Sigmoid colon (tissue), 7 donors: ENCODE data around the gene CPN2. TPM values are rescaled to one million over a fixed set of nuclear protein-coding genes. Genes with fewer than 3 reads are reported as not detected.

Experiments used
- DNase-seq: peaks from one replicate; pipeline ENCODE4 v3.0.0-alpha.2; 2019
- H3K27ac ChIP-seq, 4 donors: fragments of 200-600 bp; sonication (generic); one replicate each; pipeline ENCODE4 v1.5.1; 2016 to 2019; ENCODE audit warnings: mild to moderate bottlenecking in 1 of 4
- H3K27me3 ChIP-seq, 3 donors: fragments of 200-600 bp; sonication (generic); one replicate each; pipeline ENCODE4 v1.5.1; 2019; ENCODE audit warnings: mild to moderate bottlenecking in 1 of 3
- H3K36me3 ChIP-seq, 4 donors: fragments of 200-600 bp; sonication (generic); one replicate each; pipeline ENCODE4 v1.5.1; 2016 to 2019
- H3K4me1 ChIP-seq, 4 donors: fragments of 200-600 bp; sonication (generic); one replicate each; pipeline ENCODE4 v1.5.1; 2017 to 2019
- H3K4me3 ChIP-seq, 4 donors: fragments of 200-600 bp; sonication (generic); one replicate each; pipeline ENCODE4 v1.5.1; 2017 to 2019; ENCODE audit warnings: mild to moderate bottlenecking in 2 of 4, moderate library complexity in 1 of 4
- H3K9me3 ChIP-seq, 4 donors: fragments of 200-600 bp in 3 of 4; sonication (generic) in 3 of 4; one replicate each; pipeline versions ENCODE4 v1.5.1 to v1.6.1; 2013 to 2019
- CTCF ChIP-seq, 4 experiments: fragments of 450-650 bp in 3 of 4; fragments of 200-600 bp in 1 of 4; IDR thresholded peaks; one replicate each; pipeline ENCODE4 v1.5.1; 2016 to 2019; ENCODE audit warnings: antibody characterized with exemption in 4 of 4, mild to moderate bottlenecking in 3 of 4, moderate library complexity in 2 of 4
- EP300 ChIP-seq, 4 donors: sonication (generic); formaldehyde crosslinking; IDR thresholded peaks; one replicate each; pipeline ENCODE4 v1.6.1; 2017; ENCODE audit warnings: antibody characterized with exemption in 4 of 4
- POLR2A ChIP-seq, 2 donors: fragments of 450-650 bp; IDR thresholded peaks; one replicate each; pipeline ENCODE4 v1.6.1; 2016; ENCODE audit warnings: antibody characterized with exemption in 2 of 2, mild to moderate bottlenecking in 2 of 2, moderate library complexity in 2 of 2
- POLR2AphosphoS5 ChIP-seq, 4 donors: sonication (generic); formaldehyde crosslinking; IDR thresholded peaks; one replicate each; pipeline ENCODE4 v1.6.1; 2017; ENCODE audit warnings: antibody characterized with exemption in 4 of 4
- WGBS, 2 donors: extraction: QIAGEN DNeasy Blood & Tissue Kit; methylation state at CpG; one replicate each; pipeline ENCODE4 v1.1.7; 2013; 5-methylcytosine and 5-hydroxymethylcytosine counted together
- intact Hi-C: fragments of 100-400 bp; cut with DNase I; formaldehyde crosslinking; loops from one replicate; pipeline ENCODE4 v1.15.1; 2023
- polyA plus RNA-seq, 3 donors: library from polyadenylated mRNA; stranded (reverse); fragments of 200-250 nt; gene quantifications; one replicate each; pipeline ENCODE4 v1.2.3, GENCODE V29; 2013
- total RNA-seq, 4 donors: library from RNA; depleted of rRNA; stranded (reverse); fragments of >200 nt; gene quantifications; one replicate each; pipeline ENCODE4 v1.1.0, GENCODE V29; 2016
- donor health status: healthy with polysubstance abuse.
- donor health status: Bipolar disorder and iron deficiency.
- donor health status: healthy.

Gene CPN2
- total and polyA plus RNA-seq, 7 donors: 0.01 TPM; not detected in 6

- H3K36me3 ChIP-seq: no peaks in the 10 kb centered on the region
- TF ChIP-seq CTCF (IDR thresholded peaks at IDR 0.05): peak in 1 of 4 experiments; percentile 17
- TF ChIP-seq EP300 (IDR thresholded peaks at IDR 0.05): no peak
- TF ChIP-seq POLR2A (IDR thresholded peaks at IDR 0.05): no peak
- peak in 3 of 4 donors; percentile 49 to 65 (median 54) for TF ChIP-seq POLR2AphosphoS5 (IDR thresholded peaks at IDR 0.05)
- intact Hi-C loops: no loop called here
- no peaks in the 10 kb centered on the region for H3K27me3 ChIP-seq
- peak; percentile 96 for DNase-seq
- peak overlapping the region; percentile 77 to 87 (median 81) for H3K27ac ChIP-seq
- no peaks in the 10 kb centered on the region for H3K9me3 ChIP-seq
- H3K4me1 ChIP-seq: peaks cover 0 to 26% (median 25%) of the 10 kb centered on the region in 4 donors
- WGBS, 2 donors: 73 to 87% methylated on average over 13 of the region's 13 CpGs
- H3K4me3 ChIP-seq: no peak overlapping the region
Observed at GRCh38 chr3:194300382-194300758, 50.8 kb downstream of the CPN2 start.

GRCh38 chr3:194298331-194299227 is 52.5 kb downstream of the CPN2 start:
- Histone ChIP-seq H3K27ac (peak overlapping the region in 2 of 4 donors; percentile 42 to 72), H3K4me1 (peaks cover 0 to 26% (median 25%) of the 10 kb centered on the region in 4 donors), H3K9me3 (no peaks in the 10 kb centered on the region), H3K27me3 (no peaks in the 10 kb centered on the region), H3K4me3 (no peak overlapping the region), H3K36me3 (no peaks in the 10 kb centered on the region)
- TF ChIP-seq POLR2AphosphoS5 (IDR thresholded peaks at IDR 0.05) (no peak), POLR2A (IDR thresholded peaks at IDR 0.05) (no peak), CTCF (IDR thresholded peaks at IDR 0.05) (no peak), EP300 (IDR thresholded peaks at IDR 0.05) (no peak)
- 85 to 90% methylated on average over 19 of the region's 19 CpGs for WGBS, 2 donors
- intact Hi-C loops: no loop called here
- DNase-seq: peak; percentile 65

GRCh38 chr3:194296454-194297263 is 54.5 kb downstream of the CPN2 start:
- TF ChIP-seq CTCF (IDR thresholded peaks at IDR 0.05) (no peak), EP300 (IDR thresholded peaks at IDR 0.05) (no peak), POLR2A (IDR thresholded peaks at IDR 0.05) (no peak), POLR2AphosphoS5 (IDR thresholded peaks at IDR 0.05) (peak; percentile 14 to 67 (median 39))
- intact Hi-C loops: no loop called here
- Histone ChIP-seq H3K27ac (peak overlapping the region; percentile 60 to 72 (median 66)), H3K36me3 (no peaks in the 10 kb centered on the region), H3K27me3 (no peaks in the 10 kb centered on the region), H3K4me1 (peaks cover 0 to 26% (median 25%) of the 10 kb centered on the region in 4 donors), H3K9me3 (no peaks in the 10 kb centered on the region), H3K4me3 (peak overlapping the region in 3 of 4 donors; percentile 25 to 34 (median 26))
- 8 to 35% methylated on average over 47 of the region's 47 CpGs for WGBS, 2 donors
- DNase-seq: peak; percentile 68

- no peaks in the 10 kb centered on the region for H3K27me3 ChIP-seq
- H3K9me3 ChIP-seq: no peaks in the 10 kb centered on the region
- H3K4me3 ChIP-seq: no peak overlapping the region
- intact Hi-C loops: no loop called here
- WGBS, 2 donors: 95 to 96% methylated on average over 5 of the region's 5 CpGs
- H3K4me1 ChIP-seq: peaks cover 0 to 15% (median 14%) of the 10 kb centered on the region in 4 donors
- H3K27ac ChIP-seq: no peak overlapping the region
- DNase-seq: no peak
- TF ChIP-seq POLR2A (IDR thresholded peaks at IDR 0.05) (no peak), EP300 (IDR thresholded peaks at IDR 0.05) (no peak), CTCF (IDR thresholded peaks at IDR 0.05) (no peak), POLR2AphosphoS5 (IDR thresholded peaks at IDR 0.05) (no peak)
- no peaks in the 10 kb centered on the region for H3K36me3 ChIP-seq
Observed at GRCh38 chr3:194294895-194295214, 56.3 kb downstream of the CPN2 start.
